ENCODE measurements around the gene COL13A1. TPM values are rescaled to one million over a fixed set of nuclear protein-coding genes. Genes with fewer than 3 reads are reported as not detected.

The COL13A1 gene
- total and polyA plus RNA-seq, 2 of the 8 experiments (the other 6 are each of a cell fraction or from before 2014, with no cell fraction given), result 2.6 to 5.2 TPM

DNA sequence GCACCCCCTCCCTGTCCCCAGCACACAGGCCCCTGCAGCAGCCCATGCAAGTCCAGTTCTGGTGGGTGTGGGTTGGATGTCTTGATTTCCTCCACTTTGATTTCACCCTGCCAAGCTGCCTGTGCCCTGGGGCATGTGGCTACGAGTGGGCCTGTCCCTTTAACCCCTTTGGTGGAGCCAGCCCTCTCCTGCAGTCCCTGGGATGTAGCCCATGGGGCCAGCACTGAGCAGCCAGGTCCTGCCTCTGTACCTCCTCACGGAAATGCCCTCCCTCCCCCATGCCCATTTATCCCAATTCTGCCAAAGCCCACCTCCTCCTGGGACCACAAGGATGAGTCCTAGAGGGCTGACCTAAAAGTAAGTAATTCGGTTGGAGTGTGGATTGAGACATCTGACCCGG lies 11.9 kb downstream of the COL13A1 start:
- H4K5ac ChIP-seq (ENCODE audit: insufficient read length, low read depth, low read length), result no peak overlapping the region
- no peak overlapping the region for H2AK5ac ChIP-seq (ENCODE audit: low read depth, low read length)
- H3K79me1 ChIP-seq (ENCODE audit: low read depth, low read length), result no peaks in the 10 kb centered on the region
- H3K79me2 ChIP-seq (ENCODE audit: control insufficient read depth in 1 of 2, insufficient read depth in 2 of 2, low read length in 2 of 2), result no peaks in the 10 kb centered on the region
- no peak overlapping the region for H2BK20ac ChIP-seq (ENCODE audit: low read length)
- peaks cover 0 to 10% (median 4%) of the 10 kb centered on the region in 4 experiments; a peak in 3 of 7 replicates for H3K4me1 ChIP-seq (replicated peaks in 1 of 4; ENCODE audit: control insufficient read depth in 3 of 4, insufficient read depth in 4 of 4, low read length in 3 of 4)
- no peak overlapping the region for H2BK120ac ChIP-seq (replicated peaks; ENCODE audit: low read depth, low read length)
- no peak overlapping the region for H4K8ac ChIP-seq (ENCODE audit: extremely low read depth, insufficient read depth, low read length)
- no peak overlapping the region for H3K18ac ChIP-seq (ENCODE audit: extremely low read depth, low read length)
- FAIRE-seq (no peak), DNase-seq (ENCODE audit: low read depth in 1 of 2, low spot score in 2 of 2) (no peak)
- H2AFZ ChIP-seq (ENCODE audit: low read length), result no peak overlapping the region
- H3K23ac ChIP-seq (ENCODE audit: insufficient read length), result no peak overlapping the region
- no peaks in the 10 kb centered on the region for H4K20me1 ChIP-seq (replicated peaks in 1 of 2; ENCODE audit: control insufficient read depth in 1 of 2, insufficient read depth in 2 of 2, low read length in 2 of 2)
- H3K27me3 ChIP-seq (replicated peaks in 1 of 4; ENCODE audit: control insufficient read depth in 3 of 4, extremely low read depth in 1 of 4, insufficient read depth in 3 of 4, low read length in 3 of 4), result no peaks in the 10 kb centered on the region
- no peak overlapping the region for H3K9ac ChIP-seq (replicated peaks in 1 of 4; ENCODE audit: extremely low read depth in 1 of 4, low read depth in 3 of 4, low read length in 3 of 4)
- peaks cover 0 to 2% of the 10 kb centered on the region in 2 experiments; a peak in 1 of 4 replicates for H3K9me3 ChIP-seq (ENCODE audit: insufficient read depth in 2 of 2, low read depth in 1 of 2, low read length in 1 of 2)
- H3K4ac ChIP-seq (replicated peaks; ENCODE audit: insufficient read length, low read depth, low read length), result no peak overlapping the region
- no peak overlapping the region for H3K14ac ChIP-seq (ENCODE audit: insufficient read length)
- no peaks in the 10 kb centered on the region for H3K36me3 ChIP-seq (ENCODE audit: control insufficient read depth in 2 of 4, insufficient read depth in 4 of 4, low read length in 3 of 4)
- TF ChIP-seq, protein P1, sequence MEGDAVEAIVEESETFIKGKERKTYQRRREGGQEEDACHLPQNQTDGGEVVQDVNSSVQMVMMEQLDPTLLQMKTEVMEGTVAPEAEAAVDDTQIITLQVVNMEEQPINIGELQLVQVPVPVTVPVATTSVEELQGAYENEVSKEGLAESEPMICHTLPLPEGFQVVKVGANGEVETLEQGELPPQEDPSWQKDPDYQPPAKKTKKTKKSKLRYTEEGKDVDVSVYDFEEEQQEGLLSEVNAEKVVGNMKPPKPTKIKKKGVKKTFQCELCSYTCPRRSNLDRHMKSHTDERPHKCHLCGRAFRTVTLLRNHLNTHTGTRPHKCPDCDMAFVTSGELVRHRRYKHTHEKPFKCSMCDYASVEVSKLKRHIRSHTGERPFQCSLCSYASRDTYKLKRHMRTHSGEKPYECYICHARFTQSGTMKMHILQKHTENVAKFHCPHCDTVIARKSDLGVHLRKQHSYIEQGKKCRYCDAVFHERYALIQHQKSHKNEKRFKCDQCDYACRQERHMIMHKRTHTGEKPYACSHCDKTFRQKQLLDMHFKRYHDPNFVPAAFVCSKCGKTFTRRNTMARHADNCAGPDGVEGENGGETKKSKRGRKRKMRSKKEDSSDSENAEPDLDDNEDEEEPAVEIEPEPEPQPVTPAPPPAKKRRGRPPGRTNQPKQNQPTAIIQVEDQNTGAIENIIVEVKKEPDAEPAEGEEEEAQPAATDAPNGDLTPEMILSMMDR (IDR thresholded peaks at IDR 0.05; ENCODE audit: control extremely low read depth in 1 of 3, insufficient read depth in 1 of 3, low read depth in 1 of 3, low read length in 3 of 3), result peak in 2 of 3 experiments; percentile 19 to 20; a peak in 2 of 4 replicates
- no peak for TF ChIP-seq CHD1 (IDR thresholded peaks at IDR 0.05; ENCODE audit: low read depth, low read length)
- WGBS, 2 experiments (ENCODE audit: extremely low coverage in 1 of 2, insufficient coverage in 1 of 2, insufficient read length in 1 of 2, insufficient replicate concordance in 2 of 2, low coverage in 1 of 2, low lambda C conversion rate in 2 of 2, missing lambda C conversion rate in 1 of 2), result 73% methylated on average over 3 of the region's 4 CpGs; no CpG with 5 or more reads in 1 of the 2 experiments
- no peaks in the 10 kb centered on the region; the same call in 1 of the 2 replicates for H3K23me2 ChIP-seq (ENCODE audit: low read depth, low read length)
- H2BK5ac ChIP-seq (ENCODE audit: low read depth, low read length), result no peak overlapping the region
- H3K4me3 ChIP-seq (ENCODE audit: extremely low read depth in 1 of 4, insufficient read depth in 2 of 4, low read depth in 3 of 4, low read length in 4 of 4), result no peak overlapping the region
- no peak overlapping the region; the same call in 1 of the 2 replicates for H2BK12ac ChIP-seq (ENCODE audit: low read depth, low read length)
- H2BK15ac ChIP-seq (ENCODE audit: low read length), result peak overlapping the region; percentile 65; the same call in 1 of the 2 replicates
- H4K91ac ChIP-seq (replicated peaks; ENCODE audit: insufficient read length, low read length), result no peak overlapping the region
- no peak overlapping the region for H3K27ac ChIP-seq (ENCODE audit: low read depth, low read length)
- no peak overlapping the region for H3K56ac ChIP-seq (replicated peaks; ENCODE audit: insufficient read length, low read depth, low read length)
- no peak overlapping the region for H3K4me2 ChIP-seq (ENCODE audit: insufficient read depth in 1 of 2, low read depth in 2 of 2, low read length in 2 of 2)
- ChIA-PET POLR2A (ENCODE audit: partially characterized antibody) (no interaction called here), CTCF (ENCODE audit: partially characterized antibody) (interaction anchor here (0.6 to 40.6 kb wide), 14 partner anchors 8 to 167 kb away, joined by 3 to 958 read pairs (median 6); no protein-coding TSS in a partner anchor)

Measured in H1 (cell line).